Stimulated activated CD8-positive, alpha-beta memory T cell treated with anti-CD3 and anti-CD28 coated beads, Interleukin-12 subunit alpha, Interleukin-12 subunit beta, amount 100 ng/mL, for 4 hours (primary cell): ENCODE data around the gene WDFY3.

Source experiments
- DNase-seq: peaks from one replicate; pipeline ENCODE4 v3.0.0-alpha.2; 2020; ENCODE audit warnings: low read depth

WDFY3 gene

DNA sequence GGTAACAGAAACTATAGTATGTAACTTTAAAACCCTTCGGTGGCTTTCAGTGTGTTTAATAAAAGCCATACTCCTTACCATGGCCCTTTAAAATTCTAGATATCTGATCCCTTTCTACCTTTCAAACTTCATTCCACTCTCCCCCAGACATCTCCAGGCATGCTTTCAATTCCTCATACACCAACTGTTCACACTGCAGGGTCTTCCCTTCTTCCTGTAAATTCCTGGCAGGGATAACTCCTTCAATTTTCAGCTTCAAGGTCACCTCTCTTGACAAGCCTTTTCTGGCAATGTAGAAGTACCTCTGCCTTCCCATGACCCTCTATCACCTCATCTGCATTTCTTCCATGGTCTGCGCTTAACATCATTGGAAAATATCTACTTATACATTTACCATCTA lies 60.8 kb downstream of the WDFY3 start:
- DNase-seq, result no peak

DNA sequence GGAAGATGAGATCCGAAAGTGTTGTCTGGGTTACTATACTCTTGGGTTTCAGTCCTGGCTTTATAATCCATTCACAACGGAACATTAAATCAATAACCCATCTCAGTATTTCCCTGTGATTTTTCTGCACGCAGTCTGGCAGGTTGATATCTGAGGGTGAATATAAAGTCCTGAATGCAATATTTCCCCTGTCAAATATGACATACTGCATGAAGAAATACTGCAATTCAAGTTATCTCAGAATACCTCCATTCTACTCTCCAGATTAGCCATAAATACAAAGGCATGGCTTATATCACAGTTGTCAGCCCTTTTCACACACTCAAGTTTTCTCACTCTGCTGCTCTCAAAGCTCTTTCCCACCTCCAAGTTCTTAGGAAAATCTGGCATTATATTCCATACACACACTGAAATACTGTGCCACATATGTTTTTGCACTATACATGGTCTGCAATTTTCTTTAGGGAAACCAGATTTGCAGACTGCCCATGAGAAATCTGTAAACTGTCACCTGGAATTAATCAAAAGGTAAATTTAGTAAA lies 64.7 kb downstream of the WDFY3 start:
- no peak for DNase-seq

DNA sequence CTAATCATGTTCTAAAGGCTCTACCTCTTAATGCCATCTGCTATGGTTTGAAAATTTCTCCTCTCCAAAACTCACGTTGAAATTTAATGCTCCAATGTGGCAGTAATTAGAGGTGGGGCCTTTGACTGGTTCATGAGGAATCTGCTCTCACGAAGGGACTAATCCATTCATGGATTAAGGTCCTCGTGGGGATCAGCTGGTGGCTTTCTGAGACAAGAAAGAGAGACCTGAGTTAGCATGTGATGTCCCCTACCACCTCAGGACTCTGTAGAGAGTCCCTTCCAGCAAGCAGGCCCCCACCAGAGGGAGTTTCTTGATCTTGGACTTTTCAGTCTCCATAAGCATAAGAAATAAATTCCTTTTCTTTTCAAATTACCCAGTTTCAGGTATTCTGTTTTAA lies 65.3 kb downstream of the WDFY3 start:
- DNase-seq, result no peak

DNA sequence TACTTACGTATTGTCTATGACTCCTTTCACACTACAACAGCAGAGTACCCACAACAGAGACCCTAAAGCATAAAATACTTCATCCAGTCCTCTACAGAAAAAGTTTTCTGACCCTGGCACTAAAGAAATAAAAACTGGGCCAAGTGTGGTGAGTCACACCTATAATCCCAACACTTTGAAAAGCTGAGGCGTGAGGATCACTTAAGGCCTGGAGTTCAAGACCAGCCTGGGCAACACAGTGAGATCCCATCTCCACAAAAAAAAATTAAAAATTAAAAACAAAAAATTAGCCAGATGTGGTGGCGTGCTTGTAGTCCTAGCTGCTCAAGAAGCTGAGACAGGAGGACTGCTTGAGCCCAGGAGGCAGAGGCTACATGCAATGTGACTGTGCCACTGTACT lies 66.9 kb downstream of the WDFY3 start:
- no peak for DNase-seq

DNA sequence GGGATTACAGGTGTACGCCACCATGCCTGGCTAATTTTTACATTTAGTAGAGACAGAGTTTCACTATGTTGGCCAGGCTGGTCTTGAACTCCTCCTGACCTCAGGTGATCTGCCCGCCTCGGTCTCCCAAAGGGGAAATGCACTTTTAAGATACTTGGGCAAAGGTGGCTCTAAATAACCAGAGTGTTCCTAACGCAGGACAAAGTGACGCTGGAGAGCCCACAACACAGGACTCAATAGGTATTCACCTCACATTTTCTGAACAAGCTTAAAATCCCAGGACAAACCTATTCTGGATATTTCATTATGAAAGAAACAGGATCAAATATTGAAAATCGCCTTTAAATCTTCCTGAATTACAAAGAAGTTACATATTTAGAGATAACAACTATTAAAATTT lies 69.0 kb downstream of the WDFY3 start:
- no peak for DNase-seq

DNA sequence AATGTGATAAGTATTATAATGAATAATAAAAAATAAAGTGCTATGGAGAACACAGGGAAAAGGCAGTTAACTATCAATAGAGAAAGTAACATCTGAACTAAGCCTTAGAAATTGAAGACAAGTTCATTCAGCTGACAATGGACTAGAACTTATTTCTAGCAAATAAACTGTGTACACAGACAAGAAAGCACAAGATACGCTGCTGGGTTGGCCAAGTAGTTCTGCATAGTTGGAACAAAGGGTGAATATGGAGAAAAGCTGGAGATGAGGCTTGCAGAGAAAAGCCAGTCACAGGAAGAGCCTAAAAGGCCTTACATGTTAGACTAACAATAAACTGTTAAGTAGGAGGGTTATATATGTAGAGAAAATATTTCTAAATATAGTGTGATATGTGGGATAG lies 71.2 kb downstream of the WDFY3 start:
- no peak for DNase-seq

DNA sequence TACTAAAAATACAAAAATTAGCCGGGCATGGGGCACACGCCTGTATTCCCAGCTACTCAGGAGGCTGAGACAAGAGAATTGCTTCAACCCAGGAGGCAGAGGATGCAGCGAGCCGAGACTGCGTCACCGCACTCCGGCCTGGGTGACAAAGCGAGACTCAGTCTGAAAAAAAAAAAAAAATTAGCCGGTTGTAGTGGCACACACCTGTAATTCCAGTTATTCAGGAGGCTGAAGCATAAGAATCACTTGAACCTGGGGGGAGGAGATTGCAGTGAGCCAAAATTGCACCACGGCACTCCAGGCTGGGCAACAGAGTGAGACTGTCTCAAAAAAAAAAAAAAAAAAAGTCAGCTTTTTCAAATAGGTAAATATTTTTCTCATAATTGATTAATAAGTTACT lies 71.9 kb downstream of the WDFY3 start:
- DNase-seq, result no peak

DNA sequence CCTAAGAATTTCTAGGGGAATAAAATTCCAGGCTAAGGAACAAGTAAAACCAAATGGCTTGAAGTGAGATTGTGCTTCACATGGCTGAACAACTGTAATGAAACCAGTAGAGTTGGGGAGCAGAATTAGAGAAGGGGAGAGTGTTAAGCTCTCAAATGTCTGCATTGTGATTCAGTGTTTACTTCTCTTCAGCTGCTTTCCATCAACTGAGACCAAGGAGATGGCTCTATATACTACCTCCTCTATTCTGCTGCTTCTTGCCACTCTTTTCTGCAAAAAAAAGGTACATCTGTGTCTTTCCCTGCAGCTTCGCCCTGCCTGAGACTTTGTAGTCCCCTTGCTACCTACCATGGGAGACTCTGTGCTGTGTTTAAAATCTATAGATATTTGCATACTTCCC lies 73.5 kb downstream of the WDFY3 start:
- no peak for DNase-seq

DNA sequence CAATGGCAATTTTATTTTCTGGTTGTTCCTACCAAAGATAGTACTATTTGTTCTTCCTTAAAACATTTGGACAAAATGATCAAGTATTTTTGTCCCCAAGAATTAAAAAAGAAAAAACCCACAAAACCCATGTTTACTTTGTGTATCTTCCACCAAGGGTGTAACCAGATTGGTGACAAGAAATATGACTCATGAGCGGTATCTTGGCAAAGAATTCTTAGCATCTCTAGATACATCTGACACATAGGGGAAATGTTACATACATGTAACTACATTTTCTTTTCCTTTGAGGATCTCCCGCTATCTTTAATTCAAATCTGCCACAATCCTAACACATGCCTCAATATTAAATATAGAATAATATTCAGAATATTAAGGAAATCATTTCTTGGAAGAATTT lies 78.7 kb downstream of the WDFY3 start:
- no peak for DNase-seq

DNA sequence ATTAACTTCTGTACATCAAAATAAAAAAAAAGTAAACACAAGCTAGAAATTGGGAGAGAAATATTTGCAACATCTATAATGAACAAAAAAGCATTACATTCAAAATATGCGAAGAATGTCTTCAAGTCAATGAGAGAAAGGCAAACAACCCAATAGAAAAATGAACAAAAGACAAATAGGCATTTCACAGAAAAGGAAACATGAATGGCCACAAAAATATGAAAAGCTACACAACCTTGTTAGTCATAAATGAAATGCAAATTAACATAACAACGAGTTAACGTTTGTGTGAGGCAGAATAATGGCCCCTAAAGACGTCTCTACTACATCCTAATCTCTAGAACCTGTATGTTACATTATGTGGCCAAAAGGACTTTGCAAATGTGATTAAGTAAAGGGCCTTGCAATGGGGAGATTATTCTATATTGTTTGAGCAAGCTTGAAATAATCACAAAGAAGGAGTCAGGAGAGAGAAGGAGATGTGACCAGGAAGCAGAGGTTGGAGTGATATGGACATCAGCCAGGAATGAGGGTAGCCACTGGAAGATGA lies 86.8 kb downstream of the WDFY3 start:
- DNase-seq, result no peak

DNA sequence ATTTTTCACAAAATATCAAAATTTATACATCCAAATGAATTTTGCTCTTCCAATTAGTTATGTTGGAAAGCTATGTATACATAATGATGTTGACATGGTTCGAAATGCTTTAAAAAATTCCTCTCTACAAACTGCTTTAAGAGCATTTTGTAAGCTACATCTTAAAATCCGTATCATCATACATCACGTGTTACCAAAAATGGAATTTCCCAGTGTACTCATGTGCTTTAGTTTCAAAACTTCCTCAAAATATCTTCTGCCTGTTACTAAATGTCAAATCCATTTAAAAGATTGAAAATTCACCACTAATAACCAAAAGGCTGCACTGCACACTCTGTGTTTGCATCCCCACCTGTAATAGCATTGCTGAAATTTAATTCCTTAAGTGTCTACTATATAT lies 87.9 kb downstream of the WDFY3 start:
- DNase-seq, result no peak

DNA sequence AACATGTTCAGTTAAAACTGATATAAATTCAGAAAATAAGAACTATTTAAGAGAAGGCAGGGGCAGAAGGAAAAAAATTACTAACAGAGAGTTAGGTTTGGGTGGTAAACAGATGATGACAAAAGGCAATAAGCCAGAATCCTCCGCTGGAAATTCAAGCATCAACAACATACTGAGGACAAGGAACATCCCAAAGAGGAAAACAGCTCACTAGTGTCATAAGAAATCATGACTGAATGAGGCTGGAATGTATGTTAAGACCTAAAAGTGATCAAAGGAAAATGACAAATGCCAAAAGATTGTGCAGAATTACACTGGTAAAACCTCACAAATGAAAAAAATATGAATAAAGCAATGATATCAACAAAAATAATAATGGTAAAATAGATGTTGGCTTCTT lies 88.4 kb downstream of the WDFY3 start:
- no peak for DNase-seq

DNA sequence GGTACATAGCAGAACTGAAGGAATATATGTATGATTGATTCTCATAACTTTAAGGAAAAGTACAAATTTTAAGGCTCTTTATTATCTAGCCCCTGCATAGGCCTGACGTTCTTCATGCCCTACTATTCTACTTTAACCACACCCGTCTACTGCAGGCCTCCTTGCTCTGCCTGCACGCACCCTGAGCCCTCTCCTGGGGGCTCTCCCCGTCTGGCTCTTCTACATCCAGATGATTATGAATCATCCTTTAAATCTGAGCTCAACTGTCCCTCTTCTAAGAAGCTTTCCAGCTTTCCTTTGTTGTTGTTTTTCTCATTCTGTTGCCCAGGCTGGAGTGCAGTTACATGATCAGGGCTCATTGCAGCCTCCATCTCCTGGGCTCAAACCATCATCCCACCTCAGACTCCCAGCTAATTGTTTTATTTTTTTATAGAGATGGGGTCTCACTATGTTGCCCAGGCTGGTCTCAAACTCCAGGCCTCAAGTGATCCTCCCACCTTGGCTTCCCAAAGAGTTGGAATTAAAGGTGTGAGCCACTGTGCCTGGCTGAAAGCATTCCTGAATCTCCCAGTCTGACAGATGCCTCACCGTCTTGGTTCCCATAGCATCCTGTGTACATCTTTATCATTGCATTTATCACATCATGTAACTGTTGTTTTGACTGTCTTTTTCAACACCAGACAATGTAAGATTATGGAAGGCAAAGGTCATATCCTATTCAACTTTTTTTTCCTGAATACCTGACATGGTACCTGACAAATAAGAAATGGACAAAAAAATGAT lies 89.2 kb downstream of the WDFY3 start:
- DNase-seq, result no peak

DNA sequence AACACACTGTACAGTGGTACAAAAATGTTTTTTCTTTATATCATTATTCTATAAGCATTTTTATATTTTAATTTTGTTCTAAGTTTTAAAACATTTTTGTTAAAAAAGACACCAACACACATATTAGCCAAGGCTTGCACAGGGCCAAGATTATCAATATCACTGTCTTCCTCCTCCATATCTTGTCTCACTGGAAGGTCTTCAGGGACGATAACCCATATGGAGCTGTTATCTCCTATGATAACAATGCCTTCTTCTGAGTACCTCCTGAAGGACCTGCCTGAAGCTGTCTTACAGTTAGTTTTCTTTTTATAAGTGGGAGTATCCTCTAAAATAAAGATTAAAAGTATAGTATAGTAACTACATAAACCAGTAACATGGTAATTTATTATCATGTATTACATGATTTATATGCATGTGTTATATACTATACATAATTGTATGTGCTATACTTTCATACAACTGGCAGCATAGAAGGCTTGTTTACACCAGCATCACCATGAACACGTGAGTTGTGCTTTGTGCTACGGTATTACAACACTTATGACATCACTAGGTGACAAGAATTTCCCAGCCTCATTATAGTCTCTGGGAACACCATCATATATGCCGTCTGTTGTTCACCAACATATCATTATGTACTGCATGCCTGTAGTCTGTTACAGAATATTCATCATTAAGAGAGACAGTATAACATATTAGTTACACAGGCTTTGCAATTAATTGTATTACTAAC lies 90.7 kb downstream of the WDFY3 start:
- no peak for DNase-seq

DNA sequence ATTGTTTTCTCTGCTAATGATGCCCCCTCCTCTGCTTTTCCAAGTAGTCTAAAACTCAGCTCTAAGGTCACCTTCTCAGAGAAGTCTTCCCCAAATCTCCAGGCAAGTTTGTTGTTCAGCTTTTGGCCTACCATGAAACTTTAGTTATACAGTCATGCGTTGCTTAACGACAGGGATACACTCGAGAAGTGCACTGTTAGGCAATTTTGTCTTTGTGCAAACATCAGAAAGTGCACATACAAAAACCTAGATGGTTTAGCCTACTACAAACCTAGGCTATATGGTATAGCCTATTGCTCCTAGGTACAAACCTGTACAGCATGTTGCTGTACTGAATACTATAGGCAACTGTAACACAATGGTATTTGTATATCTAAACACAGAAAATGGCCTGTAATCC lies 91.9 kb downstream of the WDFY3 start:
- no peak for DNase-seq

DNA sequence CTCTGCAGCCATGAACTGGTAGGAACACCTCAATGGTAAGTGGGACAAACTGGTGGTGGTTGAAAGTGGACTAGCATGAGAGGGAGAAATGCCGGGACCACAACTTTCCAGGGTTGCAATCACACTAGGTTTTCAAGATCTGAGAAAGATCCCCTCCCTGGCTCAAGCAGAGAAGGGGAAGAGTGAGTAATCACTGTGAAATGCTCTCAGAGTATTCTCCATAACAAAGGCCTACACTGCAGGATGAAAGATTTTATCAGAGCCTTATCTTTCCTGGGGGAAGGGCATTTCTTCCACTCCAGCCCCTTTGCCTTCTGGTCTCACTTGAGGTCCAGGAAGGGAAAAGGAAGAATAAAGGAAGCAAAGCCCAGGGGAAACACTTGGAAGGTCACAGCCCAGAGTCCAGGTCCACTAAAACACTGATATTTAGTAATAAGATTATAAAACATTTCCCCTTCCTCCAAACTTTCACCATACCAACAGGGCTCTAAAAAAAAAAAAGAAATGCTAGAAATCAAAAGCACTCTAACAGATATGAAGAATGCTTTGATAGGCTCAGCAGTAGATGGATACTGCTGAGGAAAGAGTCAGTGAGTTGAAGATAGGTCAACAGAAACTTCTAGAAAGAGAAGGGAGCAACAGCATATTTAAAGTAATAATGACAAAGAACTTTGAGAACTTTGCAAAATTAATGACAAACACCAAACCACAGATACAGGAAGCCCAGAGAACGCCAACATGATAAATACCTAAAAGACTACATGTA lies 95.9 kb downstream of the WDFY3 start:
- no peak for DNase-seq

DNA sequence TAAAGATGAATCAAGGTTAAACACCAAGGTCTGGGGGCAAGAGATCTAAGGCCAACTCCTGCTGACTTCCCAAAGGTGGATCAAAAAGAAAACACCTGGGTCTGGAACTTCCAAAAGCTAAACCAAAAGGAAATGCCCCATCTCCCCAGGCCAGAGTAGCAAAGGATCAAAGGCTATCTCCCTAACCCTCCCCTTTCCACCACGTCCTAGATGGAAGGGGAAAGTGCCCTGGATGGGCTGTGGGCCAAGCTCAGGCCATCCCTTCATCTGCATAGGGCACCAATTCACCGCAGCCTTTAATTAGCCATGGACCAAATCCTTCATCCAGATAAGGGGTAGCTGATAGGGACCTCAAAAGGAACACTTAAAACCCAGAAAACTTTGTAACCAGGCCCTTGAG lies 100.2 kb downstream of the WDFY3 start:
- DNase-seq, result no peak

DNA sequence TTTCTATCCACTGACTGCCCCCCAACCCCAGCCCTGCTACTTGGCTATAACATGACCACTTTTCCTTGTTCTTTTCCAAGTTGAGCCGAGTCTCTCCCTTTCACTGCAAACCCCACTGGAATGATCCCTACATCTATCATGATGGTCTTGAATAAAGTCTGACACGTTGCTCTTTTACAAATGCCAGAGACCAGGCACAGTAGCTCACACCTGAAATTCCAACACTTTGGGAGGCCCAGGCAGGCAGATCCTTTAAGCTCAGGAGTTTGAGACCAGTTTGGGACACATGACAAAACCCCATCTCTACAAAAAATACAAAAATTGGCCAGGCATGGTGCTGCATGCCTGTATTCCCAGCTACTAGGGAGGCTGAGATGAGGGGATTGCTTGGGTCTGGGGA lies 100.9 kb downstream of the WDFY3 start:
- DNase-seq, result no peak

DNA sequence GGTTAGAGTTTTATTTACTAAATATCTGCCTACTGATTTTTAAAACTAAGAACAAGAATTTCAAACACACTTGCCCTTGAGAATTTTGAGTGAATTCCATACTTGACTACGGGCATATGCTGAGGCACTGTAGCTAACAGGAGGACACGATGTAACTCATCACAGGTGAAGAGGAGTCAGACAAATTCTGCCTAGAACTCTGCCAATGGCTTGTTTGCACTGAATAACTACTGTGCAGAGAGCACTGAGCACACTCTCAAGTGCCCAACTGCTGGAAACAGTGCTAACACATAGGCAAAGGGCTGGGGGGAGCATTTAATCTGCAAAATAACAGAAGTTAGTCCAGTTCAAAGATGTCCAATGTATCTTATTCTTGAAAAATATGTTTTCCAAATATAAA lies 104.4 kb downstream of the WDFY3 start:
- no peak for DNase-seq

DNA sequence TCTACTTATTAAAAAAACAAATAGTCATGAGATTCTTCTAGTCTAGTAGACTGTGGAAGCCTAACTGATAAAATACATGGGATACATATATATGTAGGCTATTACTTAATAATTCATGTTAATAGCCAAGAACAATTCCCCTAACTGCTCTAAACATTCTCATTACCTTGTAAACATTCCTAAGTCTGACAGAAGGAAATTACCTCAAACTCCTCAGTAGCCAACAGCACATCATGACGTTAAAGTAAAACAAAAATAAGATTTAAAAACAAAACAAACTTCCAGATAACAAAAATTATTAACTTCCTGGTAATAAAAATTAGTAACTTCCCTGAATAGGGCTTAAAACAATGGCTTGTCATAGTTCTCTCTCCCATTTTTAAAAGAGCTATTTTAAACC lies 109.2 kb downstream of the WDFY3 start:
- no peak for DNase-seq

DNA sequence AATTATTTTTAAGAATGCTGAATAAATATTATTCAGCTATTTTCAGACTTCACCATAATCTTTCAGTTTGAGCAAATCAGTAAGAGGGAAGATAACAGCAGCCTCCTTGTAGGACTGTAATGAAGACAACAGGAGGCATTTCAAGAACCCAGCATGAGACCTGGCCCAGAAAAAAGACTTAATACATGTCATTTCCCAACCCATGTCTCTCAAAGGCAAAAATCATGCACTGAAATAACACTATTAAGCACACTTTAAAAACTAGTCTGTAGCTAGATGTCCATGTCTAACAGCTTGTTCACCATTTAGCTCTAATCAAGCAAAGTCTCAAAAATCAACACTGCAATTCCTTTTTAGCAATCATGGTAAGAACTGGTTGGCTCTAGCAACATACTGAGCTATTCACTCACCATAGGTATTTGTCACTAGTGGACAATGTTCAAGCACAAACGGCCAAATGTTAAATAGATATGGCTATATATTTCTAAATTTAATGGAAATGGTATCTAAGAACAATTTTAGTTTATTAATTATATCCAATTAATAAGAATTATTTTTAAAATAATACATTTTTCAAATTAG lies 109.9 kb downstream of the WDFY3 start:
- DNase-seq, result no peak

DNA sequence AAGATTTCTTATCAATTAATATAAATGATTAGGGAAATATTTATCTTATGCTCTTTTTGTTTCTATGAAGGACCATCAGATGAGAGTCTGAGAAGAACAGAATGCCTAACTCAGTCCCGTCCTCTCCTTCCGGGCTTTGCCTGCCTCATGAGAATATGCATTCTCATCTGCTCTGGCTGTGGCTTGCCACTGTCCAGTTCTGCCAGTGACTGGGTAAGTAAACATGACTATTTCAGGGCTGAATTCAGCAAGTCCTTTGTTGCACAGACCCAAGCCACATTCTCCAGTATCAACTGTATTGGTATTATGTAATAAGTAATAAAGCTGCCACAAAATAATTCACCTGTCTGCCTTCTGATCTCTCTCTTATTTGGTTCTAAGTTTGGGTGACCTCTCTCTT lies 110.7 kb downstream of the WDFY3 start:
- DNase-seq, result no peak
